Measurements from ENCODE around the gene CCDC184. TPM values are rescaled to one million over a fixed set of nuclear protein-coding genes. Genes with fewer than 3 reads are reported as not detected.
"Not testable (repeated sequence)": the region's sequence is repeated elsewhere in the genome, so short reads cannot be mapped to it uniquely, and the experiment has no call there.

The CCDC184 gene
- total and polyA plus RNA-seq, 2 donors: 0.85 to 3.7 TPM

- WGBS: 96% methylated on average over 3 of the region's 3 CpGs
- Histone ChIP-seq H3K4me1 (ENCODE audit: insufficient read depth) (peaks cover 3% of the 10 kb centered on the region), H3K4me3 (ENCODE audit: low read depth, low read length) (no peak overlapping the region), H3K27ac (ENCODE audit: low read depth) (no peak overlapping the region), H3K36me3 (ENCODE audit: insufficient read depth) (no peaks in the 10 kb centered on the region)
- DNase-seq (ENCODE audit: extremely low spot score): no peak
Observed at GRCh38 chr12:48201516-48201915, 18.1 kb downstream of the CCDC184 start.

DNA sequence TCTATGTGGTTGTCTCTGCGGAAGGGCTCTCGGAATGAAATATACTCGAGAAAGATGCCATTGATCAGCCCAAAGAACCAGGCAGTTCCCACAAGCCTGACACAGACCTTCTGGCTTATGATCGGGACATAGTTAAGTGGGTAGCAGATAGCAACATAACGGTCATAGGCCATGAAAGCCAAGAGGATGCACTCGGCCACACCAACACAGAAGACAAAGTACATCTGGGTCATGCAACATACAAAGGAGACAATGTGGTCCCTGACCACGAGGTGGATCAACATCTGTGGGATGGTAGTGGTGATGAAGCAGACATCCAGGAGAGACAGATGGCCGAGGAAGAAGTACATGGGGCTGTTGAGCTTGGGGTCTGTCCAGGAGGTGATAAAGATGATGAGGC lies 19.3 kb downstream of the CCDC184 start:
- DNase-seq (ENCODE audit: extremely low spot score): no peak
- 94% methylated on average over 8 of the region's 8 CpGs for WGBS
- H3K36me3 ChIP-seq (ENCODE audit: insufficient read depth): no peaks in the 10 kb centered on the region
- H3K27ac ChIP-seq (ENCODE audit: low read depth): no peak overlapping the region
- H3K4me1 ChIP-seq (ENCODE audit: insufficient read depth): peaks cover 3% of the 10 kb centered on the region
- no peak overlapping the region for H3K4me3 ChIP-seq (ENCODE audit: low read depth, low read length)

- 86% methylated on average over 4 of the region's 4 CpGs for WGBS
- DNase-seq (ENCODE audit: extremely low spot score): no peak
- no peak within 1 kb of the TSS for H3K4me3 ChIP-seq (ENCODE audit: low read depth, low read length)
- no peak within 1 kb of the TSS for H3K27ac ChIP-seq (ENCODE audit: low read depth)
- H3K4me1 ChIP-seq (ENCODE audit: insufficient read depth): peaks cover 3% of the 10 kb centered on the region
- H3K36me3 ChIP-seq (ENCODE audit: insufficient read depth): no peaks in the 10 kb centered on the region
Observed at GRCh38 chr12:48203192-48203591, 19.7 kb downstream of the CCDC184 start, which contains the start of gene OR10AD1. Gene OR10AD1, minus strand, starts transcription at chr12:48203292. Its CDS starts 0 bp downstream, at chr12:48203292.

DNA sequence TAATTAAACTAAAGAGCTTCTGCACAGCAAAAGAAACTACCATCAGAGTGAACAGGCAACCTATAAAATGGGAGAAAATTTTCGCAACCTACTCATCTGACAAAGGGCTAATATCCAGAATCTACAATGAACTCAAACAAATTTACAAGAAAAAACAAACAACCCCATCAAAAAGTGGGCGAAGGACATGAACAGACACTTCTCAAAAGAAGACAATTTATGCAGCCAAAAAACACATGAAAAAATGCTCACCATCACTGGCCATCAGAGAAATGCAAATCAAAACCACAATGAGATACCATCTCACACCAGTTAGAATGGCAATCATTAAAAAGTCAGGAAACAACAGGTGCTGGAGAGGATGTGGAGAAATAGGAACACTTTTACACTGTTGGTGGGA lies 26.1 kb downstream of the CCDC184 start:
- not testable (repeated sequence) for H3K27ac ChIP-seq (ENCODE audit: low read depth); H3K4me3 ChIP-seq (ENCODE audit: low read depth, low read length); H3K4me1 ChIP-seq (ENCODE audit: insufficient read depth); DNase-seq (ENCODE audit: extremely low spot score); H3K36me3 ChIP-seq (ENCODE audit: insufficient read depth)
- 100% methylated on average over 1 of the region's 2 CpGs for WGBS

GRCh38 chr12:48216785-48217184 lies 33.3 kb downstream of the CCDC184 start:
- no peak for DNase-seq (ENCODE audit: extremely low spot score)
- Histone ChIP-seq H3K27ac (ENCODE audit: low read depth) (no peak overlapping the region), H3K4me3 (ENCODE audit: low read depth, low read length) (no peak overlapping the region), H3K4me1 (ENCODE audit: insufficient read depth) (no peaks in the 10 kb centered on the region), H3K36me3 (ENCODE audit: insufficient read depth) (no peaks in the 10 kb centered on the region)

GRCh38 chr12:48219631-48220030 lies 36.2 kb downstream of the CCDC184 start:
- no peak for DNase-seq (ENCODE audit: extremely low spot score)
- H3K4me1 ChIP-seq (ENCODE audit: insufficient read depth): no peaks in the 10 kb centered on the region
- H3K27ac ChIP-seq (ENCODE audit: low read depth): no peak overlapping the region
- H3K36me3 ChIP-seq (ENCODE audit: insufficient read depth): no peaks in the 10 kb centered on the region
- no peak overlapping the region for H3K4me3 ChIP-seq (ENCODE audit: low read depth, low read length)
- WGBS: 90% methylated on average over 1 of the region's 1 CpG

DNA sequence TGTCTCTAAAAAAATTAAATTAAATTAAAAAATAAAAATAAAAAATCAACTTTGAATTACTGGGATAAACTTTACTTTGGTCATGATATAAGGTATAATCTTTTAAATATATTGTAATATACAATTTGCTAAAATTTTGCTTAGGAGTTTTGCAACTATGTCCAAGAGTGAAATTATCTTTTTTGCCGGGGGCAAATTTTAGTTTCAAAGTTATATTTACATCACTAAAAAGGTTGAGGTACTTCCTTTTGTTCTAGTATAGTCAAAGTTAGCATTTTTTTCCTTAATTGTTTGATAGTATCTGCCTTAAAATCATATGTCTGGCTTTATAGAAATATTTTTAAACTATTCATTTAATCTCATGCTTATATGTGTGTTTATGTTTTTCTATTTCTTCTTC lies 37.3 kb downstream of the CCDC184 start:
- DNase-seq (ENCODE audit: extremely low spot score): no peak
- WGBS: 90% methylated on average over 1 of the region's 1 CpG
- no peak overlapping the region for H3K27ac ChIP-seq (ENCODE audit: low read depth)

GRCh38 chr12:48221645-48222044 lies 38.2 kb downstream of the CCDC184 start:
- H3K36me3 ChIP-seq (ENCODE audit: insufficient read depth): no peaks in the 10 kb centered on the region
- no peak overlapping the region for H3K27ac ChIP-seq (ENCODE audit: low read depth)
- H3K4me3 ChIP-seq (ENCODE audit: low read depth, low read length): no peak overlapping the region
- WGBS: 18% methylated on average over 2 of the region's 2 CpGs
- H3K4me1 ChIP-seq (ENCODE audit: insufficient read depth): no peaks in the 10 kb centered on the region
- no peak for DNase-seq (ENCODE audit: extremely low spot score)

More for the DNA sequence above, 37.3 kb downstream of the CCDC184 start:
- no peak overlapping the region for H3K4me3 ChIP-seq (ENCODE audit: low read depth, low read length)
- H3K36me3 ChIP-seq (ENCODE audit: insufficient read depth): no peaks in the 10 kb centered on the region
- H3K4me1 ChIP-seq (ENCODE audit: insufficient read depth): no peaks in the 10 kb centered on the region

DNA sequence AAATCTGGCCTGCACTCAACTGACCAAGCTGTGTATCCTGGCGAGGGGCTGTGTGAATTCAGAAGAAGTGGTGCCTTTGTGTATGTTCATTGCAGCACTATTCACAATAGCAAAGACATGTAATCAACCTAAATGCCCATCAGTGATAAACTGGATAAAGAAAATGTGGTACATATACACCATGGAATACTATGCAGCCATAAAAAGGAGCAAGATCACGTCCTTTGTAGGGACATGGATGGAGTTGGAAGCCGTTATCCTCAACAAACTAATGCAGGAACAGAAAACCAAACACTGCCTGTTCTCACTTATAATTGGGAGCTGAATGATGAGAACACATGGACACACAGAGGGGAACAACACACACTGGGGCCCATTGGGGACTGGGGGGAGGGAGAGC lies 41.1 kb downstream of the CCDC184 start:
- H3K4me3 ChIP-seq (ENCODE audit: low read depth, low read length); H3K27ac ChIP-seq (ENCODE audit: low read depth); H3K4me1 ChIP-seq (ENCODE audit: insufficient read depth); DNase-seq (ENCODE audit: extremely low spot score); H3K36me3 ChIP-seq (ENCODE audit: insufficient read depth): not testable (repeated sequence)
- 87% methylated on average over 3 of the region's 3 CpGs for WGBS

DNA sequence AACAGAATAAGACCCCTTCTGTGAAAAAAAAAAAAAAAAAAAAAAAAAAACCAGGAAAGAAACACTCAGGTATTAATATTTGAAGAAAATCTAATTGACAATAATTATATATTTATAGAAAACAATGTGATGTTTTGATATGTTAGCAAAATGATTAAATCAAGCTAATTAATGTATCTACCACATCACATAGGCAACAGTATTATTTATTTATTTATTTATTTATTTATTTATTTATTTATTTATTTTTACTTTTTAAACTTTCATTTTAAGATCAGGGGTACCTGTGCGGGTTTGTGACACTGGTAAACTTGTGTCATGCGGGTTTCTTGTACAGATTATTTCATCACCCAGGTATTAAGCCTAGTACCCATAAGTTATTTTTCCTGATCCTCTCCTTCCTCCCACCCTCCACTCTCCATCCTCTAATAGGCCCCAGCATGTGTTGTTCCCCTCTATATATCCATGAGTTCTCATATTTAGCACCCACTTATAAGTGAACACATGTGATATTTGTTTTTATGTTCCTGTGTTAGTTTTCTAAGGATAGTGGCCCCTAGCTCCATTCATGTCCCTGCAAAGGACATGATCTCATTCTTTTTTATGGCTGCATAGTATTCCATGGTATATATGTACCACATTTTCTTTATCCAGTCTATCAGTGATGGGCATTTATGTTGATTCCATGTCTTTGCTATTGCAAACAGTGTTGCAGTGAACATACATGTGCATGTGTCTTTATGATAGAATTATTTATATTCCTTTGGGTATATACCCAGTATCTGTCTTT lies 47.9 kb downstream of the CCDC184 start:
- H3K4me3 ChIP-seq (ENCODE audit: low read depth, low read length); DNase-seq (ENCODE audit: extremely low spot score); H3K27ac ChIP-seq (ENCODE audit: low read depth); H3K4me1 ChIP-seq (ENCODE audit: insufficient read depth); H3K36me3 ChIP-seq (ENCODE audit: insufficient read depth): not testable (repeated sequence)
- WGBS: 94% methylated on average over 2 of the region's 2 CpGs

Other genes with a start within 250 kb of the CCDC184 start
- gene TMEM106C, start 220.0 kb upstream of the CCDC184 start, total RNA-seq: 89.8 TPM
- 35.7 TPM for gene TMEM106C, start 220.0 kb upstream of the CCDC184 start, polyA plus RNA-seq
- gene COL2A1, start 179.2 kb upstream of the CCDC184 start, total RNA-seq: 2.3 TPM
- gene COL2A1, start 179.2 kb upstream of the CCDC184 start, polyA plus RNA-seq: not detected
- 38.2 TPM for gene SENP1, start 77.6 kb upstream of the CCDC184 start, total RNA-seq
- 6.7 TPM for gene SENP1, start 77.6 kb upstream of the CCDC184 start, polyA plus RNA-seq
- gene PFKM, start 64.3 kb upstream of the CCDC184 start, total RNA-seq: 46.6 TPM
- 70.8 TPM for gene PFKM, start 64.3 kb upstream of the CCDC184 start, polyA plus RNA-seq
- gene ASB8, start 26.1 kb upstream of the CCDC184 start, total RNA-seq: 28.7 TPM
- 32.0 TPM for gene ASB8, start 26.1 kb upstream of the CCDC184 start, polyA plus RNA-seq
- gene OR10AD1, start 19.6 kb downstream of the CCDC184 start, total RNA-seq: not detected
- gene OR10AD1, start 19.6 kb downstream of the CCDC184 start, polyA plus RNA-seq: not detected
- gene ZNF641, start 167.3 kb downstream of the CCDC184 start, total RNA-seq: 43.7 TPM
- gene ZNF641, start 167.3 kb downstream of the CCDC184 start, polyA plus RNA-seq: 13.4 TPM

Data from urinary bladder (tissue), 4 donors.